Skeletal muscle cell (primary cell): ENCODE data around the gene DDTL.
A peak's percentile ranks its signal among the peaks of the same experiment; 100 is the strongest.
"Not testable (repeated sequence)": the region's sequence is repeated elsewhere in the genome, so short reads cannot be mapped to it uniquely, and the experiment has no call there.

Experiments
- DNase-seq: peaks from one replicate; pipeline ENCODE4 v3.0.0-alpha.2; 2010; ENCODE audit warnings: low read depth
- H3K4me3 ChIP-seq: 2 replicates; pipeline ENCODE4 v1.5.1; 2011; ENCODE audit warnings: low read depth, mild to moderate bottlenecking, control low read depth, low read length, moderate library complexity

DDTL gene

DNA sequence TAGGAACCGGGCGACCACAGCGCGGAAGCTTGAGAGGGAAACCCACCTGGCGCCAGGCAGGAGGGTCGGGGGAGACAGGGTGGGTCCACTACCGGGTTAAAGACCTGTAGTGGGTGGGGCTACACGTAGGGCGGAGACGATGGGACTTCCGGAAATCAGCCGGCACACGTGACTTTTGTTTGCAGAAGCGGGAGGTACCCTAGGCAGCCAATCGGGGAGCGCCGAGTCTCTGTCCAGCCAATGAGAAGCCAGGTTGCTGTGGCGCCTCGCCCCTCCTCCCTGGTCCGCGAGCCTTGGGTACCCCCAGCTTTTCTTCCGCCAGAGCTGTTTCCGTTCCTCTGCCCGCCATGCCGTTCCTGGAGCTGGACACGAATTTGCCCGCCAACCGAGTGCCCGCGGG, at the start of gene DDTL:
Gene DDTL, plus strand, starts transcription at position 321 of the 400 bp plus-strand sequence. Its CDS starts 27 bp downstream, at position 348.
- not testable (repeated sequence) for DNase-seq, H3K4me3 ChIP-seq

GRCh38 chr22:23920267-23920611, 46.4 kb upstream of the DDTL start:
- DNase-seq, H3K4me3 ChIP-seq: not testable (repeated sequence)

- DNase-seq, H3K4me3 ChIP-seq: not testable (repeated sequence)
These were observed 45.0 kb upstream of the DDTL start for GRCh38 chr22:23921586-23922201.

- H3K4me3 ChIP-seq = no peak overlapping the region
- DNase-seq = no peak
These were observed 43.8 kb upstream of the DDTL start for GRCh38 chr22:23922921-23923320.

DNA sequence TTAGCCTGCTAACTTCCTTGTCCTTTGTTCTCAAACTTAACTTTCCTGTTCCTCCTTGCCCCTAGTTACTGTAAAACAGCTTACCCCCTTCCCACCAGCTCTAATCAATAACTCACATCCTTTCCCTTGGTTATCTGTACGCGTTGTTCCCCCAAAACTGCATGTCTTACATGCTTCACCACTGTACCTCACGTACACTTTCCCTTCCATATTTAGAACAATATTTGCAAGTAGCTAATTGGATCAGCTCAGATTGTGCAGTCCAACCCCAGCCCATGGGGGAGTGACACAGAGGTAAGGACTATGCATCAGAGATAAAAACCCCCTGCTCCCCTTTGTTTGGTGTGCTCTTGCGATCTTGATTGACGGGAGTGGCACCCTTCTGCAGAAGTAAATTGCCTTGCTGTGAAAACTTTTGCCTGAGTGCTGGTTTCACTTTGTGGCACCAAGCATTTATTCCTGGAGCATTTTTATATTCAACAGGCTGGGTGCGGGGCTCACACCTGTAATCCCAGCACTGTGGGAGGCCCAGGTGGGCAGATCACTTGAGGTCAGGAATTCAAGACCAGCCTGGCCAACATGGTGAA, 41.6 kb upstream of the DDTL start:
- H3K4me3 ChIP-seq = no peak overlapping the region
- DNase-seq = no peak

DNA sequence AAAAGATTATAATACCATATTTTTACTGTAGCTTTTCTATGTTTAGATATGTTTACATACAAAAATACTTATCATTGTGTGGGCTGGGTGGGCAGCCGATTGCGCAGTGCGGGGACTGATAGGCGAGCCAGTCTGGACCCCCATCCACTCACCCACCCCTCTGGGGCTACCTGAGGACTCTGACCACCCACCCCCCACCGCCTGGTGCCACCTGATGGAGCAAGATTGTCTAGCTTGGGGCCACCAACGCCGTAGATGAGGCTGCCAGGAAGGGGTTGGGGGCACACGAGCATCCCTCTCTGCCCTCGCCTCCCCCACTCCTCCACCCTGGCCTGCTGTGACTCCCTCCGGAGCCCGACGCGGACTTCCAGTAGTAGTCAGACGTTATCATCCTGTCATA, 40.1 kb upstream of the DDTL start:
- DNase-seq = no peak
- H3K4me3 ChIP-seq = no peak overlapping the region

DNA sequence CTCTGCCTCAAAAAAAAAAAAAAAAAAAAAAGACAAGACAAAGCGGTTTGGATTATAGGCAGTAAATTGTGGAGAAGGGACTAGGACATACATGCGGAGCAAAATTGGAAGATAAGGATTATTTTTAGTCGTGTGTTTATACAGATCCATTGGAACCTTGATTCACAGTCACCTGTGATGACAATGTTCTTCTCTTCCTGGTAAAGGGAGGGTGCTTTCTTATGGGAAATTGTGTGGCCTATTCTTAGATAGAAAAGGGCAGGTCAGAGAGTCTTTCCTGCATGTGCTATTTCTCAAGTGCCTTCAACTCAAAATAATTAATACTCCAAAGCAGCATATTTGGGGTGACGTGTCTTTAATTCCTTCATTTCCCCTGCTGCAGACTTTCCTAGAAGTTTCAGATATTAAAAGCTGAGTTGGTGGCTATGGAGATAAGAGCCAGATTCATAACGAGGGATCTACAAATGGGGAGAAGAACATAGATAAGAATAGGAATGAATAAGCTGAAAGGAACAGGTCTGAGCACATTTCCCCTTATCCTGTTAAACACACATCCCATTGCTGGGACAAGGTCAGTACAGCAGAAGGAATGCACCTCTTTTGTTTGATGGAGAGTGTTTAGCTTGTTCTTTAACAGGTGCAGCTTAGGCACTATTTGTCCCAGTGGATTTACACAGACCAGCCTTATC, 28.2 kb upstream of the DDTL start:
- no peak overlapping the region for H3K4me3 ChIP-seq
- DNase-seq = no peak

- no peak overlapping the region for H3K4me3 ChIP-seq
- DNase-seq = no peak
These were observed 27.7 kb upstream of the DDTL start for GRCh38 chr22:23939017-23939357.

GRCh38 chr22:23940166-23940565, 26.5 kb upstream of the DDTL start:
- DNase-seq, H3K4me3 ChIP-seq: not testable (repeated sequence)

DNA sequence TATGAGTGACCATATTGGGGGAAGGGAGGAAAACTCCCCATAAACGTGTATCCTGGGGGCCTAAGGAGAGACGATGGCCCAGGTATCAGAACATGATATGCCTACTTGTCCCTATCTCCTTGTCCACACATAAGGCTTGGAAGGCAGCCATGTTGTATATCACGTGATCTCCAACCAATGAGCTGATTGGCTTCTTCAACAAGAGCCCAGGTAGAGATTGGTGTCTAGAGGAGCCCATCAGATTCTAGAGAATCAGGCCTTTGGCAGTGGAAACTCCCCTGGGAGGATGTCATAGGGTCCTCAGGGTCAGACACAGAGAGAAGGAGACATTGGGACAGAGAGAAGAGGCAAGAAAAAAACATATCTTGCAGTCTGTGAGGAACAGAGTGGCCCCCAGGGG, 19.3 kb upstream of the DDTL start:
- H3K4me3 ChIP-seq, DNase-seq: not testable (repeated sequence)

- not testable (repeated sequence) for DNase-seq, H3K4me3 ChIP-seq
These were observed 16.9 kb upstream of the DDTL start for GRCh38 chr22:23949764-23950163.

- H3K4me3 ChIP-seq, DNase-seq: not testable (repeated sequence)
These were observed 15.3 kb upstream of the DDTL start for GRCh38 chr22:23951383-23951782.

- DNase-seq, H3K4me3 ChIP-seq: not testable (repeated sequence)
These were observed 13.8 kb upstream of the DDTL start for GRCh38 chr22:23952794-23953405.

GRCh38 chr22:23953485-23953884, 13.2 kb upstream of the DDTL start:
- DNase-seq, H3K4me3 ChIP-seq: not testable (repeated sequence)

DNA sequence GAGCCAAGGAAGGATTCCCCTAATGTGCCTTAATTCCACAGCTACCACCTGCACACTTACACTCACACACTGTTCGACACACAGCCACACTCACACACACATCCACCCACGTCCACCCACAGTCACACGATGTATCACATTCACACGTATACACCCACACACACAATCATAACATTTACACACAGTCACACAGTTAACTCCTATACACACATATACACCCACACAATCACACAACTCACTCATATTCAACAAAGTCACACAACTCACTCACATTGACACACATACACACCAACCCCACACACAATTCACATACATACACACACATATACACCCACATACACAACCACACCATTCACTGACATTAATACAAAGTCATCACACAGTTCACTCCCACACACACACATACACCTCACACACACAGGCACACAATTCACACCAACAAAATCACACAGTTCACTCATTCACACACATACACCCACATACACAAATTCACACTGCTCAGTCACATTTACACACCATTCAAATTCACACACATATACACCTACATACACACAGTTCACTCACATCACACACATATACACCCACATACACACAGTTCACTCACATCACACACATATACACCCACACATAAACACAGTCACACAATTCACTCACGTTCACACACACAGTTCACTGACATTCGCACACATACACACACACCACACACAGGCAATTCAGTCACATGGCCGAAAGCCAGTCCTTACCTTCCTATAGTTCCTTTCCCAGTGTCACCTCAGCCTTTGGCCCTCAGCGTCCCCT, 12.3 kb upstream of the DDTL start:
- not testable (repeated sequence) for DNase-seq

DNA sequence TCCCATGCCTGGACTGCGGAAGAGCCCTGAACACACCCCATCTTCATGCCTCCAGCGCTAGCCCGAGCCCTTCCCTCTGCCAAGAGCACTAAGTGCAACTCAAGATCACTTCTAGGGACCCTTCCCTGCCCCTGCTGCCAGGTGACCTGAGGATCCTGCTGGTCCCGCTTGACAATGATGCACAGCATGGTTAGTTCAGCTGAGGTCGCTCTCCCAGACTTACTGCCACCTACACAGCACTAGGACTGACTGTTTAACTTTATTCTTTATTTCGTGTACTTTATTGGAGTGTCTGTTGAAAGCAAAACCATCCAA, 11.7 kb upstream of the DDTL start:
- H3K4me3 ChIP-seq, DNase-seq: not testable (repeated sequence)

More for the DNA sequence above, 12.3 kb upstream of the DDTL start:
- H3K4me3 ChIP-seq = not testable (repeated sequence)

DNA sequence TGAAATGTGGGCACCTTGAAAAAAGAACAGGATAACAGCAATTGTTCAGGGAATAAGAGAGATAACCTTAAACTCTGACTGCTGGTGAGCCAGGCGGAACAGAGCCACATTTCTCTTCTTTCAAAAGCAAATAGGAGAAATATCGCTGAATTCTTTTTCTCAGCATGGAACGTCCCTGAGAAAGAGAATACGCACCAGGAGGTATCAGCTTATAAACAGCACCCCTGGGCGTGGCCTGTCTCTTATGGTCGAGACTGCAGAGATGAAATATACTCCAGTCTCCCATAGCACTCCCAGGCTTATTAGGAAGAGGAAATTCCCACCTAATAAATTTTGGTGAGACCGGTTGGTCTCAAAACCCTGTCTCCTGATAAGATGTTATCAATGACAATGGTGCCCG, 10.8 kb upstream of the DDTL start:
- DNase-seq, H3K4me3 ChIP-seq: not testable (repeated sequence)

DNA sequence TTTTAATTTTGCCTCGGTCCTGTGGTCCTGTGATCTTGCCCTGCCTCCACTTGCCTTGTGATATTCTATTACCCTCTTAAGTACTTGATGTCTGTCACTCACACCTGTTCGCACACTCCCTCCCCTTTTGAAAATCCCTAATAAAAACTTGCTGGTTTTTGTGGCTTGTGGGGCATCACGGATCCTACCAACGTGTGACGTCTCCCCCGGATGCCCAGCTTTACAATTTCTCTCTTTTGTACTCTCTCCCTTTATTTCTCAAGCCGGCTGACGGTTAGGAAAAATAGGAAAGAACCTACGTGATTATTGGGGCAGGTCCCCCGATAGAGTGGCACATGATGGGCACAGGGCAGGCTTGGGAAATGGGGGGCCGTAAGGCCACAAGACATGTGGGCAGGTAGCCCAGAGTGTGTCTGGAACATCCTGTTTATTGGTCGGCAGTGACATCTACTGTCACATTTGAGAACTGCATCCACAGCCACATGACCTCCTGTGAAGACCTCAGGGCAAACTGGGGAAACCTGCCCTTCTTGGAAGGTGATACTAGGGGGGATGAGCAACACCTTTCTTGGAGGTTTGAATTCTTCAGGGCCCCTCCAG, 10.3 kb upstream of the DDTL start:
- not testable (repeated sequence) for H3K4me3 ChIP-seq
- peak; percentile 6 for DNase-seq

- peak within 1 kb of the TSS; percentile 38 for H3K4me3 ChIP-seq
- DNase-seq = not testable (repeated sequence)
These were observed 5.5 kb upstream of the DDTL start, which contains the start of gene GSTT2B for GRCh38 chr22:23961084-23961771. TSS of gene GSTT2B (minus strand) at chr22:23961195. CDS start at chr22:23961131, 64 bp downstream.
